CD4-positive, alpha-beta T cell treated with Interleukin-15 for 1 hour (primary cell): ENCODE measurements around the gene TRIM61.
"Not testable (repeated sequence)": the region's sequence is repeated elsewhere in the genome, so short reads cannot be mapped to it uniquely, and the experiment has no call there.

Experiments
- DNase-seq: peaks from one replicate; pipeline ENCODE4 v3.0.0-alpha.2; 2020

TRIM61 gene

DNA sequence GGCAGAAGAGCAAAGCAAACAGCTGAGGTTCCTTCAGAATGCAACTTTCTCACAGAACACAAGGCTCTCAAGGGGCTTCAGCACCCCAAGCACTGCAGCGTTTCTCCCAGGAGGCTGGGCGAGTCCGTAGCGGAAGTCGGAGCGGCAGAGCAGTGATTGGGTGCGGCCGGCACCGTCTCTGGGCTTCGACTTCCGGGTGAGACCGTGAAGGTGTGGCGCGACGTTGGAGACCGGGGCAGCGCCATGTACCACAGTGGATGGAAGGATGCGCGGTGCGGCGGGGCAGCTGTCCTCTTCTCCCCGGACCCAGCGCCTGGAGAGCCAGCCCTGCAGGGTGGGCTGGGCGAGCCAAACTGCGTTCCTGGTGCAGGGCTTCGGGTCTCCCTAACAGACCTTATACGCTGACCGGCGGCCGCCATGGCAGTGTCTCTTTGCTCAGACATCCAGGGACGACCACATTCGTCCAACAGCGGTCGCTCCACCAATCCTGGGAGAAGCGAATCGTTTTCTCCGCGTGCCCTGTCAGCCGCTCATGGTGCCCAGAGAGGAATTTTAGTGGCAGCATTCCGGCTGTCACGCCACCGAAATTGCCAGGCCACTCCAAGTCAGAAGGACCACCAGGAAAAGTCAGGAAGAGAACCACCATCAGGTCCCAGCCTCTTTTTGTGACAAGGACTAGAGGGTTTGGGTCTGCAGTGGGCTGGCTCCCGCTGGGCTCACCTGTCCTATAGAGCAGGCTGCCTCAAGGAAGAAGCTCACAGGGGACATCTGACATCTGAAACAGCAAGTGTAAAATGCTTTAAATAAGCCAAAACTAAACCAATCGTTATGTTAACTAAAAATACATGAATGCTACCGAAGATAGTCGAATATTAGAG, 20.5 kb downstream of the TRIM61 start:
- peak; percentile 75 for DNase-seq

- no peak for DNase-seq
These were observed 22.2 kb downstream of the TRIM61 start for GRCh38 chr4:164955107-164955805.

- no peak for DNase-seq
These were observed 24.9 kb downstream of the TRIM61 start for GRCh38 chr4:164952551-164952950.

DNA sequence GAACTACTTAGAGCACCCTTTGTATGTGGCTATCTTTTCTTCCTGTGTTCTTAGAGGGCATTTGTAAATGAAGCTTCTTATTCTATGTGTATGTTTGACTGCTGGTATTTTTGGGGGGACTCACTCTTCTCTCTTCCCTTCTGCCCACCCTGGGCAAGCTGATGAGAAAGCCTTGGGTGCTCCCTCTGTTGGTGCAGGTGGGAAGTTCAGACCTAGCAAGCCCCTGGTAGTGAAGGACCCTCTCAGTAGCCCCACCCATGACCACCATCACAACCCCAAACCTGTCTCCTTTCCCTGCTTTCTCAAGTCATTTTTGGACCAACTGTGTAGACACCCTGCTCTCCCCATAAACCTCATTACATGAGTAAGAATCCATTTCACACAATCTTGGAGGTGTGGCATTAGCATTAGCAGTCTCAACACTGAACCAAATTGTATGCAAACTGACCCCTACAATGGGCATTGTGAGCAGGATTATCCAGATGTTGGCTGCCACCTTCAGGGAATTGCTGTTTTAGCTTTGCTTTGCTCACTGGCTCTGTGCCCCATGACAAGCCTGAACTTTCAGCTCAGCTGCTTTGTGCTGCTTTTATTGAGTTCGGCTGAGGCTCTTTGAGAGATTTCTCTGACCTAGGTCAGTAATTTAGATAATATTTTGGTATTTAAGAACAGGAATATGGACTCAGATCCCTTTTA, 27.9 kb downstream of the TRIM61 start:
- DNase-seq = no peak

- DNase-seq = no peak
These were observed 28.5 kb downstream of the TRIM61 start for GRCh38 chr4:164948975-164949374.

DNA sequence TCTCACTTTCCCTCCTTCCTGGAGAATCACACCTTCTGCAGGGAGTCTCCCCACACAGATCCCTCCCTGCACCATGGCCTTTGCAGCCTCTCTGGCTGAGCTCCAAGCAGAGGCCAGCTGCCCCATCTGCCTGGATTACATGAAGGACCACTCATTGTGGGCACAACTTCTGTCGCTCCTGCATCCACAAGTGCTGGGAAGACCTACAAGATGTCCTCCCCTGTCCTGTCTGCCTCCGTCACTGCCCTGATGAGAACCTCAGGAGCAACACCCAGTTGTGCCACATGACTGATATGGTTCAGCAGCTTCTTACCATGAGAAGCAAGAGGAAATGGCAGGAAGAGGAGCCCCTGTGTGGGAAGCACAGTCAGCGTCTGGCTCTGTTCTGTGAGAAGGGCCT, 29.5 kb downstream of the TRIM61 start:
- not testable (repeated sequence) for DNase-seq

GRCh38 chr4:164946810-164947209, 30.6 kb downstream of the TRIM61 start:
- DNase-seq = no peak

DNA sequence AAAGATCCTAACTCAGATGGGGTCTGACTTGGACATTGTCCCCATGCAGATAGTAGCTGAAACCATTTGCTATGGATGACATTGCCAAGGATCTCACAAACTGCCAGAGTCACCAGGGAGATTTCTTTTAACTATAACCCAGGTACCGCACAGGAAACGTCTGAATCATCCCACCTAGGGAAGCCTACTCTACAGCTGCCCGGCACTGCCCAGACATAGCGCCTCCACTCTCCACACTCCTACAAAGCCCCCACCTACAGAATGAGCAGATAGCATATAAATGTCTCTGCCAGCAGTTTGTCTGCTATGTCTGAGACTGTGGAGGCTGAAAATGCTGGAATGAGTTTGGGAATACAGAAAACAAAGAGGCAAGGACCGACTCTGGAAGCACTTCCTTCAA, 32.3 kb downstream of the TRIM61 start:
- no peak for DNase-seq

DNA sequence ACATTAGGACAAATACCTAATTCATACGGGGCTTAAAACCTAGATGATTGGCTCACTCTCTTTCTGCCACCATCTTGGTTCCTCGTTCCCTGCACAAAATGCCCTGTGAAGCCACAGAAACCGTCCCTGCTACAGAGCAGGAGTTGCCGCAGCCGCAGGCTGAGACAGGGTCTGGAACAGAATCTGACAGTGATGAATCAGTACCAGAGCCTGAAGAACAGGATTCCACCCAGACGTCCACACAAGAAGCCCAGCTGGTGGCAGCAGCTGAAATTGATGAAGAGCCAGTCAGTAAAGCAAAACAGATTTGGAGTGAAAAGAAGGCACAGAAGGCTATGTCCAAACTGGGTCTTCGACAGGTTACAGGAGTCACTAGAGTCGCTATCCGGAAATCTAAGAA, 34.3 kb downstream of the TRIM61 start:
- no peak for DNase-seq

GRCh38 chr4:164937576-164938270, 39.7 kb downstream of the TRIM61 start:
- DNase-seq = no peak

GRCh38 chr4:164935865-164936606, 41.4 kb downstream of the TRIM61 start:
- DNase-seq = not testable (repeated sequence)

DNA sequence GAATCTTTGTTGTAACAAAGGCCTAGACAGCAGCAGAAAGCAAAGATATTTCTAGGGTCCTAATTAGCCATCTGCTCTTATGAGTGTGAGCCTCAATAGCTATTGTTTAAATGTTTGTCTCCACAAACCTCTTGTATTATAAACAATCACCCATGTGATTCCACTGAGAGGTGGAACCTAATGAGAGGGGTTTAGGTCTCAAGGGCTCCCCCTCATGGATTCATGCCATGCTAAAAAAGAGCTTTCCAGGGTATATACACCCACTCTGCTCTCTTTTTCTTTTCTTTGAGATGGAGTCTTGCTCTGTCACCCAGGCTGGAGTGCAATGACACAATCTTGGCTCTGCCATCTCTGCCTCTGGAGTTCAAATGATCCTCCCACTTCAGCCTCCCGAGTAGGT, 42.1 kb downstream of the TRIM61 start:
- DNase-seq = no peak

DNA sequence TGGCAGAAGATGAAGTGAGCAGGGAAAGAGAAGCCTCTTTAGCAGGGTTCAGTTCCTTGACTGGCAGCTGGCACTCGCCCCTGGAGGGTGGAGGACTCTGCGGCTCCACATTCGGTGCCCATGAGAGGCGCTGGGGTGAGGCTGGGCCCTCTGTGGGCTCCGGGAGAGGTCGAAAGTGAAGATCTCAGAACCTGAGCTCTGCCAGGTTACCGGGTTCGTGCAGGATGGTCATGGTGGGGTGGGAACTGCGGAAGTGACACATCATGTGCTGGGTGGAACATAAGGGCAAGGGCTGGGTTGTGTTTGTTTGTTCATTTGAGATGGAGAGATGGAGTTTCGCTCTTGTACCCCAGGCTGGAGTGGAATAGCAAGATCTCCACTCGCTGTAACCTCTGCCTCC, 44.2 kb downstream of the TRIM61 start:
- no peak for DNase-seq

- DNase-seq = no peak
These were observed 45.7 kb downstream of the TRIM61 start for GRCh38 chr4:164931551-164932324.

DNA sequence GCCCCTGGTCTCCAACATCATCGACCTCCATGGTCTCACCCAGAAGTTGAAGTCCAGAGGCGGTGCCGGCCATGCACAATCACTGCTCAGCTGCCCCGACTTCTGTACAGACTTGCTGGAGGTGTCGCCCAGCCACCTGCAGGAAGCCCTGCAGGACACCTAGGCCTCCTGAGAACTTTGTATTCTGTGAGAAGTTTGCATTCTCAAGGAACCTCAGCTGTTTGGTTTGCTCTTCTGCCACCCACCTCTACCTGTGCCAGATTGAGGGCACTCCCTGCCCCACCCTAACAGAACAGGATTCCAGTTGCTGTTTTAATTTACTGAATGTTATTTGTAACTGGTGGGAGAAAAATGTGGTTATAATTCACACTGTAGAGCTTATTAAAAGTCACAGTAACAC, 46.8 kb downstream of the TRIM61 start:
- no peak for DNase-seq

DNA sequence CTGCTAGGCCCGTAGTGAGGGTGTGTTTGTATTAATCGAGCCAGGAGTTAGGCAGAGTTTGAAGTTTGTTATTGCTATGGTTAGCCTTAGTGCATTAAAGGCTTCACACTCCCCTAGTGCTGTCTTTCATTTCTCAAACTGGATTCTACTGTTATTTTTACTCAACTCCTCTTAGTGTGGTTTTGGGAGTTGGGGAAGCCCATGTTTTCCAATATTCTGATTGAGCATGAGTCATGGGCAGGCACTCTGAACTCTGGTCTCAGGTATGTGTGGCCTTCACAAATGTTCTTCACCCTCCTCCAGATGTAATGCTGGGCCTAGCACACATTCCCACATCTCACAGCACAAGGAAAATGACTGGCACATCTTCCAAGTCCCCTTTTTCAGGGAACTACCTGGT, 50.4 kb downstream of the TRIM61 start:
- not testable (repeated sequence) for DNase-seq

DNA sequence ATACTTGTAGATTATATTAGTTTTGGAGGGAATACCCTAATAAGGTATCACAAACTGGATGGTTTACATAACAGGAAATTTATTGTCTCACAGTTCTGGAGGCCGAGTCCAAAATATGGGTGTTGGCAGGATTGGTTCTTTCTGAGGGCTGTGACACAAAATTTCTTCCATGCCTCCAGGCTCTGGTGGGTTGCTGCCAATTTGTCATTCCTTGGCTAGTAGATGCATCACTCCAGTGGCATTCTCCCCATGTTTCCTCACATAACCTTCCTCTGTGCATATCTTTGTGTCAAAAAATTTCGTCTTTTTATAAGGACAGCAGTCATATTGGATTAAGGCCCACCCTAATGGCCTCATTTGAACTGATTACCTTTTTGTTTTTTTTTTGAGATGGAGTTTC, 51.2 kb downstream of the TRIM61 start:
- DNase-seq = no peak

DNA sequence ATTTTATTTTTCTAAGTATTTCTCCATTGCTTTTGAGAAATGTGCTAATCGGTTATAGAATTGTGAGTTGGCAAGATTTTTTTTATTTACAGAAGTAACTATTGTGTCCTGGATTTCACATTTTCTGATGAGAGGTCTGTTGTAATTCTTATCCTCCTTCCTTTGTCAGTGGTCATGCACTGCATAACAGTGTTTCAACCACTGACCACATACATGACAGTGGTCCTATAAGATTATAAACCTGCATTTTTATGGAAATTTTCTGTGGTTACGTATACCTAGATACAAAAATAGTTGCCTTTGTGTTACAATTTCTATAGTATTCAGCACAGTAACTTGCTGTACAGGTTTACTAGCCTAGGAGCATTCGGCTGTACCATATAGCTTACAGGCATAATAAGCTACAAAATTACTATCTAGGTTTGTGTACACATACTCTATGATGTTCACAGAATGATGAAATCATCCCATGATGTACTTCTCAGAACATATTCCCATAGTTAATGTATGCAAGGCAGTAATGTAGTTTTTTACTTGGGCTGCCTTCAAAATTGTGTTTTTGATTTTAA, 52.7 kb downstream of the TRIM61 start:
- DNase-seq = no peak

DNA sequence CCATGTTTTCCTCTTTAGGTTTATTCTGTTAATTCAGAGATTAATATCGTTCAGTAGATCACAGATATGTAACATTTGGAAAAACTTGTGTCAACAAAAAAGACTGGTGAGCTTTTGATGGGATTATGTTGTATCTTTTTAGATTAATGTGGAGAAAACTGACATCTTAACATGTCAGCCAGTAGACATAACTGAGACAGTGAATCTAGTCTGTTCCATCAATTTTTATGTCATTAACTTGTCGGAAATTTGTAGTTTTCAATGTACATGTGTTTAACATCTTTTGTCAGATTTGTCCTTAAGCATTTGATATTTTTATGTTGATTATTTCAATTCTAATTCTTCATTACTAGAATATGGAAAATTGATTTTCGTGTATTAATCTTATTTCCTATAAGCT, 58.5 kb downstream of the TRIM61 start:
- no peak for DNase-seq
